SK-N-SH treated with all-trans-retinoic acid at 6 μM for 48 hours (cell line): ENCODE results near the gene C3orf18.

Experiments used
- ATAC-seq: fragments of 200-7000 bp; cut with Tn5 transposase; 3 replicates; pipeline ENCODE4 v1.9.1; 2020; ENCODE audit warnings: mild to moderate bottlenecking, moderate library complexity
- ARNTL ChIP-seq: fragments of 450-650 bp; formaldehyde crosslinking; IDR thresholded peaks from 2 replicates; pipeline ENCODE4 v1.5.0; 2020; ENCODE audit warnings: low read depth, mild to moderate bottlenecking, moderate library complexity, borderline replicate concordance
- BACH2 ChIP-seq: fragments of 250-450 bp; sonication (Bioruptor Pico); IDR thresholded peaks from 2 replicates; pipeline ENCODE4 v1.9.0; 2021; ENCODE audit warnings: mild to moderate bottlenecking, borderline replicate concordance
- CREB5 ChIP-seq: fragments of 250-450 bp; sonication (Bioruptor Pico); IDR thresholded peaks from 2 replicates; pipeline ENCODE4 v1.5.1; 2020; ENCODE audit warnings: low read depth, mild to moderate bottlenecking, moderate library complexity
- CSDC2 ChIP-seq: fragments of 250-450 bp; sonication (Bioruptor Pico); IDR thresholded peaks from 2 replicates; pipeline ENCODE4 v1.5.0; 2020; ENCODE audit warnings: mild to moderate bottlenecking, moderate library complexity
- CSRNP3 ChIP-seq: fragments of 250-450 bp; sonication (Bioruptor Pico); IDR thresholded peaks from 2 replicates; pipeline ENCODE4 v1.5.1; 2021; ENCODE audit warnings: mild to moderate bottlenecking, moderate library complexity
- ESRRG ChIP-seq: fragments of 250-450 bp; sonication (Bioruptor Pico); IDR thresholded peaks from 2 replicates; pipeline ENCODE4 v1.6.1; 2021; ENCODE audit warnings: mild to moderate bottlenecking
- GLIS3 ChIP-seq: fragments of 250-450 bp; sonication (Bioruptor Pico); IDR thresholded peaks from 2 replicates; pipeline ENCODE4 v1.5.0; 2020; ENCODE audit warnings: mild to moderate bottlenecking, moderate library complexity
- ISL1 ChIP-seq: fragments of 250-450 bp; sonication (Bioruptor Pico); IDR thresholded peaks from 2 replicates; pipeline ENCODE4 v2.1.2; 2022; ENCODE audit warnings: mild to moderate bottlenecking, moderate library complexity
- OSR1 ChIP-seq: fragments of 250-450 bp; sonication (Bioruptor Pico); IDR thresholded peaks from 2 replicates; pipeline ENCODE4 v1.8.0; 2022; ENCODE audit warnings: moderate library complexity, mild to moderate bottlenecking, inconsistent platforms
- POU6F1 ChIP-seq: fragments of 250-450 bp; sonication (Bioruptor Pico); IDR thresholded peaks from 2 replicates; pipeline ENCODE4 v1.8.0; 2021; ENCODE audit warnings: low read depth, mild to moderate bottlenecking, moderate library complexity, borderline replicate concordance
- PPARA ChIP-seq: fragments of 250-450 bp; sonication (Bioruptor Pico); IDR thresholded peaks from 2 replicates; pipeline ENCODE4 v1.5.0; 2020; ENCODE audit warnings: mild to moderate bottlenecking, borderline replicate concordance
- RARB ChIP-seq: fragments of 250-450 bp; sonication (Bioruptor Pico); IDR thresholded peaks from 2 replicates; pipeline ENCODE4 v1.8.0; 2021; ENCODE audit warnings: mild to moderate bottlenecking, moderate library complexity
- SNAI2 ChIP-seq: fragments of 250-450 bp; sonication (Bioruptor Pico); IDR thresholded peaks from 2 replicates; pipeline ENCODE4 v1.5.0; 2020; ENCODE audit warnings: mild to moderate bottlenecking, moderate library complexity
- TCF4 ChIP-seq: fragments of 250-450 bp; sonication (Bioruptor Pico); IDR thresholded peaks from 2 replicates; pipeline ENCODE4 v1.8.0; 2021; ENCODE audit warnings: mild to moderate bottlenecking, moderate library complexity, borderline replicate concordance
- TOX ChIP-seq: fragments of 250-450 bp; sonication (Bioruptor Pico); IDR thresholded peaks from 2 replicates; pipeline ENCODE4 v1.8.0; 2021; ENCODE audit warnings: mild to moderate bottlenecking, moderate library complexity, borderline replicate concordance
- ZC3H10 ChIP-seq: fragments of 250-450 bp; sonication (Bioruptor Pico); IDR thresholded peaks from 2 replicates; pipeline ENCODE4 v1.5.1; 2021; ENCODE audit warnings: mild to moderate bottlenecking, moderate library complexity
- ZFP3 ChIP-seq: fragments of 250-450 bp; sonication (Bioruptor Pico); IDR thresholded peaks from 2 replicates; pipeline ENCODE4 v1.5.0; 2020; ENCODE audit warnings: mild to moderate bottlenecking, moderate library complexity
- ZFP30 ChIP-seq: fragments of 450-650 bp; formaldehyde crosslinking; IDR thresholded peaks from 2 replicates; pipeline ENCODE4 v1.5.0; 2022; ENCODE audit warnings: mild to moderate bottlenecking, moderate library complexity
- ZNF70 ChIP-seq: fragments of 450-650 bp; formaldehyde crosslinking; IDR thresholded peaks from 2 replicates; pipeline ENCODE4 v1.5.0; 2020; ENCODE audit warnings: mild to moderate bottlenecking, moderate library complexity
- ZNF8 ChIP-seq: fragments of 450-650 bp; formaldehyde crosslinking; IDR thresholded peaks from 2 replicates; pipeline ENCODE4 v1.5.0; 2020; ENCODE audit warnings: mild to moderate bottlenecking, moderate library complexity
- TF ChIP-seq, protein P1 (sequence below): fragments of 250-450 bp; sonication (Bioruptor Pico); IDR thresholded peaks from 2 replicates; pipeline ENCODE4 v1.8.0; 2020; ENCODE audit warnings: mild to moderate bottlenecking, moderate library complexity, borderline replicate concordance
- TF ChIP-seq, protein P2 (sequence below): fragments of 250-450 bp; sonication (Bioruptor Pico); IDR thresholded peaks from 2 replicates; pipeline ENCODE4 v1.5.0; 2020; ENCODE audit warnings: mild to moderate bottlenecking, moderate library complexity

The C3orf18 gene

GRCh38 chr3:50564321-50564720 lies 3.2 kb downstream of the C3orf18 start:
- TF ChIP-seq ZC3H10, result no peak
- no peak for TF ChIP-seq SNAI2 (CRISPR knock-in tag)
- TF ChIP-seq OSR1, result no peak
- TF ChIP-seq, protein P1, sequence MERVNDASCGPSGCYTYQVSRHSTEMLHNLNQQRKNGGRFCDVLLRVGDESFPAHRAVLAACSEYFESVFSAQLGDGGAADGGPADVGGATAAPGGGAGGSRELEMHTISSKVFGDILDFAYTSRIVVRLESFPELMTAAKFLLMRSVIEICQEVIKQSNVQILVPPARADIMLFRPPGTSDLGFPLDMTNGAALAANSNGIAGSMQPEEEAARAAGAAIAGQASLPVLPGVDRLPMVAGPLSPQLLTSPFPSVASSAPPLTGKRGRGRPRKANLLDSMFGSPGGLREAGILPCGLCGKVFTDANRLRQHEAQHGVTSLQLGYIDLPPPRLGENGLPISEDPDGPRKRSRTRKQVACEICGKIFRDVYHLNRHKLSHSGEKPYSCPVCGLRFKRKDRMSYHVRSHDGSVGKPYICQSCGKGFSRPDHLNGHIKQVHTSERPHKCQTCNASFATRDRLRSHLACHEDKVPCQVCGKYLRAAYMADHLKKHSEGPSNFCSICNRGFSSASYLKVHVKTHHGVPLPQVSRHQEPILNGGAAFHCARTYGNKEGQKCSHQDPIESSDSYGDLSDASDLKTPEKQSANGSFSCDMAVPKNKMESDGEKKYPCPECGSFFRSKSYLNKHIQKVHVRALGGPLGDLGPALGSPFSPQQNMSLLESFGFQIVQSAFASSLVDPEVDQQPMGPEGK (CRISPR knock-in tag), result no peak
- no peak for TF ChIP-seq TOX (CRISPR knock-in tag)
- TF ChIP-seq ARNTL, result no peak
- TF ChIP-seq GLIS3 (CRISPR knock-in tag), result no peak
- TF ChIP-seq ISL1 (CRISPR knock-in tag), result no peak
- TF ChIP-seq RARB, result no peak
- TF ChIP-seq ESRRG, result no peak
- no peak for TF ChIP-seq ZFP3 (CRISPR knock-in tag)
- no peak for TF ChIP-seq ZNF8 (CRISPR knock-in tag)
- no peak for TF ChIP-seq ZNF70
- ATAC-seq, result no peak

DNA sequence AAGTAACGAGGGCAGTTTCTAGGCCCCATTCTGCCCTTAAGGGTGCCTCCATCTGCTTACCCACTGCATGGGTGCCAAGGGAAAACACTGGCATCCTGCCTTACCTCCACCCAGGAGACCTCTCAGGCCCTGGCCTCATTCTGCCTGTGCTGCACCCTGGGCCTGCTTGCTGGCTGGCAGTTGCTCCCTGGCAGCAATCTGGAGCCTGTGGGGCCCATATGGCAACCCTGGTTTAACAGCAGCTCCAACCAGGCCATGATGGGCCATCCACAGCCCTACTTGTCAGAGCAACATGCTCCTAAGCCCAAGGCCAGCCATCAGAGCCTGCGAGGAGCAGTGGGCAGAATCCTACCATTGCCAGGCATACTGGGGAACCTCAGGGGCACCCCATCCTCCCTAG lies 3.7 kb downstream of the C3orf18 start:
- TF ChIP-seq ZNF8 (CRISPR knock-in tag) (no peak), POU6F1 (CRISPR knock-in tag) (no peak), ZC3H10 (no peak), CREB5 (CRISPR knock-in tag) (no peak), OSR1 (no peak), ESRRG (no peak), GLIS3 (CRISPR knock-in tag) (no peak), BACH2 (CRISPR knock-in tag) (no peak), ZNF70 (no peak), TOX (CRISPR knock-in tag) (no peak), CSDC2 (CRISPR knock-in tag) (no peak), ZFP30 (no peak)
- TF ChIP-seq, all 23 proteins: peak for 0
- ATAC-seq, result no peak

- ATAC-seq, result no peak
- TF ChIP-seq ZFP3 (CRISPR knock-in tag) (no peak), ZFP30 (no peak), CSRNP3 (CRISPR knock-in tag) (no peak), SNAI2 (CRISPR knock-in tag) (no peak), PPARA (CRISPR knock-in tag) (no peak), ZNF70 (no peak), POU6F1 (CRISPR knock-in tag) (no peak), TCF4 (CRISPR knock-in tag) (no peak), GLIS3 (CRISPR knock-in tag) (no peak), RARB (no peak), BACH2 (CRISPR knock-in tag) (no peak), TOX (CRISPR knock-in tag) (no peak), ZNF8 (CRISPR knock-in tag) (no peak)
- TF ChIP-seq, protein P2, sequence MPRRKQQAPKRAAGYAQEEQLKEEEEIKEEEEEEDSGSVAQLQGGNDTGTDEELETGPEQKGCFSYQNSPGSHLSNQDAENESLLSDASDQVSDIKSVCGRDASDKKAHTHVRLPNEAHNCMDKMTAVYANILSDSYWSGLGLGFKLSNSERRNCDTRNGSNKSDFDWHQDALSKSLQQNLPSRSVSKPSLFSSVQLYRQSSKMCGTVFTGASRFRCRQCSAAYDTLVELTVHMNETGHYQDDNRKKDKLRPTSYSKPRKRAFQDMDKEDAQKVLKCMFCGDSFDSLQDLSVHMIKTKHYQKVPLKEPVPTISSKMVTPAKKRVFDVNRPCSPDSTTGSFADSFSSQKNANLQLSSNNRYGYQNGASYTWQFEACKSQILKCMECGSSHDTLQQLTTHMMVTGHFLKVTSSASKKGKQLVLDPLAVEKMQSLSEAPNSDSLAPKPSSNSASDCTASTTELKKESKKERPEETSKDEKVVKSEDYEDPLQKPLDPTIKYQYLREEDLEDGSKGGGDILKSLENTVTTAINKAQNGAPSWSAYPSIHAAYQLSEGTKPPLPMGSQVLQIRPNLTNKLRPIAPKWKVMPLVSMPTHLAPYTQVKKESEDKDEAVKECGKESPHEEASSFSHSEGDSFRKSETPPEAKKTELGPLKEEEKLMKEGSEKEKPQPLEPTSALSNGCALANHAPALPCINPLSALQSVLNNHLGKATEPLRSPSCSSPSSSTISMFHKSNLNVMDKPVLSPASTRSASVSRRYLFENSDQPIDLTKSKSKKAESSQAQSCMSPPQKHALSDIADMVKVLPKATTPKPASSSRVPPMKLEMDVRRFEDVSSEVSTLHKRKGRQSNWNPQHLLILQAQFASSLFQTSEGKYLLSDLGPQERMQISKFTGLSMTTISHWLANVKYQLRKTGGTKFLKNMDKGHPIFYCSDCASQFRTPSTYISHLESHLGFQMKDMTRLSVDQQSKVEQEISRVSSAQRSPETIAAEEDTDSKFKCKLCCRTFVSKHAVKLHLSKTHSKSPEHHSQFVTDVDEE (CRISPR knock-in tag), result no peak
These were observed 4.7 kb downstream of the C3orf18 start for GRCh38 chr3:50562861-50563260.
